Activated CD8-positive, alpha-beta memory T cell treated with anti-CD3 and anti-CD28 coated beads, Interleukin-2, amount 10 ng/mL, durations not matched to agents 7 days and 5 days (primary cell): ENCODE results near the gene ACTN4. TPM values are rescaled to one million over a fixed set of nuclear protein-coding genes. Genes with fewer than 3 reads are reported as not detected.
"Not testable (repeated sequence)": the region's sequence is repeated elsewhere in the genome, so short reads cannot be mapped to it uniquely, and the experiment has no call there.

ENCODE experiments used
- ATAC-seq: fragments of 150-1000 bp; cut with Tn5 transposase; one replicate; pipeline ENCODE4 v1.10.0; 2021; ENCODE audit warnings: moderate library complexity
- CTCF ChIA-PET: fragments of 350-600 bp; sonication (Branson Sonifier 250); formaldehyde crosslinking; loops from one replicate; lab custom pipeline; 2021; ENCODE audit warnings: antibody characterized with exemption; lab: Charles Lee
- DNase-seq: peaks from one replicate; pipeline ENCODE4 v3.0.0-alpha.2; 2020
- H3K27ac Mint-ChIP-seq: one replicate; pipeline ENCODE4 v1.8.0; 2021; ENCODE audit warnings: mild to moderate bottlenecking, mixed read lengths
- H3K27me3 Mint-ChIP-seq: one replicate; pipeline ENCODE4 v1.8.0; 2021; ENCODE audit warnings: mixed read lengths
- H3K36me3 Mint-ChIP-seq: one replicate; pipeline ENCODE4 v1.8.0; 2021; ENCODE audit warnings: mild to moderate bottlenecking, mixed read lengths
- H3K4me1 Mint-ChIP-seq: one replicate; pipeline ENCODE4 v1.8.0; 2021; ENCODE audit warnings: mixed read lengths
- H3K4me3 Mint-ChIP-seq: one replicate; pipeline ENCODE4 v1.8.0; 2021; ENCODE audit warnings: mild to moderate bottlenecking, moderate library complexity, mixed read lengths
- H3K9me3 Mint-ChIP-seq: one replicate; pipeline ENCODE4 v1.8.0; 2022; ENCODE audit warnings: low read depth, mixed read lengths
- total RNA-seq, 2 experiments: library from RNA; stranded (reverse); gene quantifications; one replicate each; pipeline ENCODE4 v1.2.3, GENCODE V29; 2021

The ACTN4 gene
- total RNA-seq, 2 experiments from 2014 or later = 413 to 433 TPM

DNA sequence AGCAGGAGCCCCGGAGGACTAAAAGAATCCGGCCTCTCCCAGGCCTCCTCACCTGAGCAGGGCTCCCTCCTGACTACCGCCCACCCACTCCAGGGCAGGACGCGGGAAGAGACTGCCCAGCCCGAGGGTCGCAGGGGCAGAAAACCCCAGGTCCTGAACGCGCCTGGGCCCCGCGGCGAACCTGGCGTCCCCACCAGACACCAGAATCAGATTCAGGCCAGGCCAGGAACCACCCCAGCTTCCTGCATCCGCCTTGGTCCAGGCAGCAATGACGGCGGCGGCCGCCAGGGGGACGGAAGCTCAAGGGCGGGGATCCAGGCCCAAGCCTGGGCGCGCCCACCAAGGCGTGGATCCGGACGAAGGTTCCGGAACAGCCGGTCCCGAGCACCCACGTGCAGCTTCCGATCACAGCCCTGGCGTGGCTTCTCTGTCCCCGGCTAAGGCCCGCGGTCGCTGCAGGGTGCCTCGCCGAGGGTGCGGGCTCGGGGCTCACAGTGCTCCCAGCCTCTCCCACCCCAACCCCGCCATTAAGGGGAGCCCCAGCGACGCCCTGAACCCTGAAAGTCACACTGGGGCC, 122.3 kb downstream of the ACTN4 start:
- peak overlapping the region; percentile 28 for H3K4me3 Mint-ChIP-seq
- peaks cover 8% of the 10 kb centered on the region for H3K4me1 Mint-ChIP-seq
- peak; percentile 90 for ATAC-seq
- no peaks in the 10 kb centered on the region for H3K9me3 Mint-ChIP-seq
- H3K27me3 Mint-ChIP-seq = no peaks in the 10 kb centered on the region
- peak overlapping the region; percentile 56 for H3K27ac Mint-ChIP-seq
- CTCF ChIA-PET = interaction anchor here (0.6 to 1.8 kb wide), 25 partner anchors 9 to 396 kb away, joined by 3 to 12 read pairs (median 3); partner anchors contain the start of genes ECH1, FAM98C, PSMD8 and RINL
- peak; percentile 91 for DNase-seq
- H3K36me3 Mint-ChIP-seq = no peaks in the 10 kb centered on the region

DNA sequence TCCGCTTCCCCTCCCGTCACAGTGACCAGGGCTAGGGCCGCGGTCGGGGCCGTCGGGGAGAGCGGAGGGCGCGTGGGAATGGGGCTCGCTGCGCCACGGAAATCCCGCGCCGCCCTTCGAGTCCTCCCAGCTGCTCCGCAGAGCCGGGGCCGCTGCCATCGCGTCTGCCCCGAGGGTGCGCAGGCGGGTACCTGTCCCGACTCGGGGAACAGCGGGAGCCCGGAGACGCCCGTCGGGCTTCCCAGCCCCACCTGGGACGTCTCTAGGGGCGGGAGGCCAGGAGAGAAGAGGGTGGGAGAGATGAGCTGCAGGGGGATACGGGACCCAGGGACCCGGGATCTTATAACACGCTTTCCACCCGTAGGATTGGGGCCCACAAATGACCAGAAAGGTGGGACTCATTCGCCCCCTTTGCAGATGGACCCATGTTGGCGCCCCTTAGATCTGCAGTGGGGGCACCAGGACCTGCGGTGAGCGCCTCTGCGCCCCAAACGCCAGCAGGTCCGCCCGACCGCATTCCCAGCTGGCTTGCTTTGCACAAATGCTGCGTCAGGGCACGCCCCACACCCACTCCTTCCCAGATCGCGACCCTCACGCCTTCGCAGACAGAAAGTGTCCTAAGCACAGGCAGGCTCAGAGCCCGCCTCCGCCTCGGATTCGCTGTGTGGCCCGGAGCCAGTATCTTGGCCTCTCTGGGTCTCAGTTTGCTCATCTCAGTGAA, 122.9 kb downstream of the ACTN4 start:
- H3K4me3 Mint-ChIP-seq, H3K27me3 Mint-ChIP-seq, DNase-seq, H3K27ac Mint-ChIP-seq, H3K36me3 Mint-ChIP-seq, H3K9me3 Mint-ChIP-seq: not testable (repeated sequence)
- peak; percentile 10 for ATAC-seq
- CTCF ChIA-PET = interaction anchor here (0.9 to 1.8 kb wide), 15 partner anchors 13 to 368 kb away, joined by 3 to 12 read pairs (median 4); partner anchors contain the start of genes ECH1, FAM98C, RINL and SARS2
- H3K4me1 Mint-ChIP-seq = peaks cover 10% of the 10 kb centered on the region

DNA sequence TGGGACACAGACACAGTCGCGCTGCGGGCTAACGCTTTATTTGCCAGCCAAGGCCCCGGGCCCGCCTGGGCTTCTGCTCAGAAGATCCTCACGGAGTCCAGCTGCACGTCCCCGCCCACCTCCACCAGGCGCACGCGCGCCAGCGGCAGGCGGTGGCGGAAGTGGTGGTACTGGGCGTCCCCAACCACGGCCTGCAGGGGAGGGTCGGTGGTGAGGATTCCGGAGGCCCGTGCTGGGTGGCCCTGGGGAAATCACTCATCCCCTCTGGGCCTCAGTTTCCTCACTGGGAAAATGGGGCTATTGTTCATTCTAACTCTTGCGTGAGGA, 123.5 kb downstream of the ACTN4 start:
- H3K27me3 Mint-ChIP-seq, H3K36me3 Mint-ChIP-seq, DNase-seq, H3K27ac Mint-ChIP-seq, H3K9me3 Mint-ChIP-seq, H3K4me3 Mint-ChIP-seq: not testable (repeated sequence)
- peak; percentile 86 for ATAC-seq
- CTCF ChIA-PET = interaction anchor here (1.8 kb wide), 1 partner anchor 107 kb away, joined by 12 read pairs; the partner anchor contains the start of gene RINL
- H3K4me1 Mint-ChIP-seq = peaks cover 11% of the 10 kb centered on the region

DNA sequence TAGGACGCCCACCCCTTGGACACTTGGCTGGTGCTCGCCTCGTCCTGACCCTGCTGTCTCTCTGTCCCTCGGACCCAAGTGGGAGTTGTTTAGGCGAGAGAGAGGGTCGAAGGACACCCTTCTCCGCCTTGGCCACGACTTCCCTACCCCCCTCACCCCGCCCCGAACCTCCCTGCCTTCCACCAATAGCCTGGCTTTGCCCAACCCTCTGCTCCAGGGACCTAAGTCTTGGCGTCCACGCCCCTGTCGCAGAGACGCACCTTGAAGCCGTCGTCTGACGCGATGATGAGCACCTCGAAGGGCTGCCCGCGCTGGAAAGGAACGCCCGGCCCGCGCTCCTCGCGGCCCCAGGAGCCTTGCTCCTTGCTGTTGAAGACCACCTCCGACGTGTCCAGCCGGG, 124.1 kb downstream of the ACTN4 start:
- ATAC-seq, CTCF ChIA-PET, H3K36me3 Mint-ChIP-seq, H3K4me3 Mint-ChIP-seq, DNase-seq, H3K9me3 Mint-ChIP-seq, H3K27me3 Mint-ChIP-seq, H3K27ac Mint-ChIP-seq: not testable (repeated sequence)
- H3K4me1 Mint-ChIP-seq = peaks cover 11% of the 10 kb centered on the region

DNA sequence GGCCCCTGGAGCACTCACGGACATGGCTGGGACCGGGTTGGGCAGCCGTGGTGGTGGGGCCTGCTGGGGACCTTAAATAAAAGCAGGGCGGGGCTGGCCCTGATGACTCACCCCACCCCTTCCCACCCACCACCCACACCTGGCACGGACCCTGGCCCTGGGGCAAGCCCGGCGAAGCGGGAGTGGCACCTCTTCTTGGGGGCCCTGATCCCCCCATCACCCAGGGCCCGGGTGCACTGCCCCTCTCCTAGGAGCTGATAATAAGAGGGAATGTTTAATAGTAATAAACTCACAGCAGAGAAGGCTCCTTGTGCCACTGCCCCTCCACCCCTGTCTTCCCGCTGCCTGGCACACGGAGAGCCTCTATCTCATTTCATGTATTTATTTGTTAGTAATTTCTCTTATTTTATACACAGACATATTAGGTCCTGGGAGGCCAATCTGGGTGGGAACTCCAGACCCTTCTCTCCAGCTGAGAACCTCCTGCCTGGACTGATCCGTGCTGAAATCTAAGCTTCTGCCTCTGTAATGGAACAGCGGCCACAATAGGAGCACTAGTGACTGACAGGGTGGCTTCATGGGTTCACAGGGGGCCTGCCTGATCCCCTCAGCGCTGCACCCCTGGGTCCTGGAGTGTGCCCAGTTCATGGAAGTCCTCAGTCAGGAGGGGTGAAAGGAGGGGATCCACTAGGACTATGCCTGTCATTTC, 126.2 kb downstream of the ACTN4 start, which contains the start of gene LGALS7:
Gene LGALS7 (minus strand): TSS at position 49 of the 709 bp plus-strand sequence. CDS start 25 bp downstream, at position 24.
- ATAC-seq (no peak), DNase-seq (no peak)
- Mint-ChIP-seq H3K4me1 (peaks cover 11% of the 10 kb centered on the region), H3K4me3 (no peak within 1 kb of the TSS), H3K36me3 (no peaks in the 10 kb centered on the region), H3K9me3 (no peaks in the 10 kb centered on the region), H3K27me3 (peaks cover under 1% of the 10 kb centered on the region), H3K27ac (no peak within 1 kb of the TSS)
- CTCF ChIA-PET = no interaction called here

DNA sequence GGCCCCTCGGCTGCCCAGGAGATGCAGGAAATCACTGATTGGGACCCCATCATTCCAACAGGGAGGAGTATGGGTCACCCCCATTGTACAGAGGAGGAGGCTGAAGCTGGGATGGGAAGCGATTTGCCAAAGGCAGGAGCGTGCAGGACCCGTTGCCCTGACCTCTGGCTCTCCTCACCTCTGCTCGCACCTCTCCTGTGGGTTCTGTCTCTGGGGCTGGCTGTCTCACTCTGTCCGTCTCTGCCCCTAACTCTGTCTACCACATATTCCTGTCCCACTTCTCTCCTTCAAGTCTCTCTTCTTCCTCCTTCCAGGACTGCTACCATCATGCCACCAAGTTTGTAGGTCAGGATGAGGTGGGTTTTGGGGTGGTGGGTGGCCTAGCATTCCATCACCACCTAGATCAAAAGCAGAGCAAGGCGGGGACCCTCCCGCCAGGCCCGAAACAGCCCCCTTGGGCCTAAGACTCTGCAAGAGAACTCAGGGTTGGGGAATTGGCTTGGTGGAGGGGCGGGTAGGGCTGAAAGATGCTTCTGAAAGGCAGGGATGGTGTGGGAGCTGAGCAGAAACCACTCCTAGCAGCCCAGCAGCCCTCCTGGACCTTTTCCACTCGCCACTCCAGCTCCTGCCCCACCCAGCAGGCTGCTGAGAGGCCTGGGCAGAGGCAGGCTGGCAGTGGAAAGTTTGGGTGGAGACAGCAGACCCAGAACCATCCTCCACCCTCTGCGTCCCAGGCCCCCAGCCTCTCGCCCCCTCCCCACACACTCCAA, 126.9 kb downstream of the ACTN4 start:
- Mint-ChIP-seq H3K27ac (no peak overlapping the region), H3K4me3 (no peak overlapping the region), H3K4me1 (peaks cover 8% of the 10 kb centered on the region), H3K9me3 (no peaks in the 10 kb centered on the region), H3K27me3 (peaks cover 4% of the 10 kb centered on the region), H3K36me3 (no peaks in the 10 kb centered on the region)
- CTCF ChIA-PET = interaction anchor here (1.4 kb wide), 1 partner anchor 25 kb away, joined by 4 read pairs; no protein-coding TSS in a partner anchor
- DNase-seq (no peak), ATAC-seq (no peak)

DNA sequence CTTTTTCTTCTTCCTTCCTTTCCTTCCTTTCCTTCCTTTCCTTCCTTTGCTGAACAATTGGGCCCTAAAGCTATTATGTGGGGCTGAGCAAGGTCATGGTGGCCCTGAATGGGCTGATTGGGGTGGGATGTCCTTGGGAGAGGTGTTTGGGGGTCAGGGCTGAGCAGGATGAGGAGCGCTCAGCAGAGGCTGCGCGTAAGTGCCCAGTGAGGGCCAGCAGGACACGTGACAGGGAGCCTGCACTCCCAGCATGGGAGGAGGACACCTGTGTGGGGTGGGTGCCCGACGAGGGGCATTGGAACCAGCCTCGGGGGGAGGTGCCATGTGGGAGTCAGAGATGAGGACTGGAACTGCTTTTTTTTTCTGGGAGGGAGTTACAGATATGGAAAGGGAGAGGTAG, 131.3 kb downstream of the ACTN4 start:
- H3K9me3 Mint-ChIP-seq = no peaks in the 10 kb centered on the region
- H3K27ac Mint-ChIP-seq = no peak overlapping the region
- no peak overlapping the region for H3K4me3 Mint-ChIP-seq
- H3K4me1 Mint-ChIP-seq = peaks cover 6% of the 10 kb centered on the region
- DNase-seq (no peak), ATAC-seq (no peak)
- CTCF ChIA-PET = no interaction called here
- H3K27me3 Mint-ChIP-seq = peaks cover 23% of the 10 kb centered on the region
- no peaks in the 10 kb centered on the region for H3K36me3 Mint-ChIP-seq

DNA sequence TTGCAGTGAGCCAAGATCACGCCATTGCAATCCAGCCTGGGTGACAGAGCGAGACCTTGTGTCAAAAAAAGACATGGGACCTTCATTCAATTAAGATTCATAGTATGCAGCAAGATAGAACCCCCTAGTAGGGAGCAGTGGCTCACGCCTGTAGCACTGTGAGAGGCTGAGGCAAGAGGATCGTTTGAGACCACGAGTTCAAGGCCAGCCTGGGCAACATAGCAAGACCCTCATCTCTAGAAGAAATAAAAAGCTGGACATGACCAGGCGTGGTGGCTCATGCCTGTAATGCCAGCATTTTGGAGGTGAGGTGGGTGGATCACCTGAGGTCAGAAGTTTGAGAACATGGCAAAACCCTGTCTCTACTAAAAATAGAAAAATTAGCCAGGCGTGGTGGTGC, 133.0 kb downstream of the ACTN4 start:
- CTCF ChIA-PET = no interaction called here
- H3K9me3 Mint-ChIP-seq = no peaks in the 10 kb centered on the region
- DNase-seq (no peak), ATAC-seq (no peak)
- H3K4me1 Mint-ChIP-seq = peaks cover 6% of the 10 kb centered on the region
- H3K36me3 Mint-ChIP-seq = no peaks in the 10 kb centered on the region
- H3K4me3 Mint-ChIP-seq = no peak overlapping the region
- no peak overlapping the region for H3K27ac Mint-ChIP-seq
- H3K27me3 Mint-ChIP-seq = peaks cover 23% of the 10 kb centered on the region

DNA sequence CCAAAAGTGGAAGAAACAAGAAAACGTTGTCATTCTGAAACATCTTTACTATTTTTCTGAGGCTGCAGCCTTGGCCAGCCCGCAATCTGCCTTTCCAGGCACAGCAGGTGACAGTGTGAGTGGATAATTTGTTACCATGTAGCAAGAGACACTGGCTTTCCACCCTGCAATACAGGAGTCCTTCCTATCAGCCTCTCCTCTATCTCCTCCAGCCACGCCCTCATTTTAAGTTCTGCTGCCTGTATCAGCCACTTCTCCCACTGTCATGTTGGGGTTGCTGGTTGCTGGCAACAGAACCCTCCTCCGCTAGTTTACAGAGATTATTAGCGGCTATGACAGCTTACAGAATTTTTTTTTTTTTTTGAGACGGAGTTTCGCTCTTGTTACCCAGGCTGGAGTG, 133.6 kb downstream of the ACTN4 start:
- H3K36me3 Mint-ChIP-seq = no peaks in the 10 kb centered on the region
- no peak for DNase-seq
- H3K4me3 Mint-ChIP-seq = no peak overlapping the region
- H3K27me3 Mint-ChIP-seq = peaks cover 23% of the 10 kb centered on the region
- H3K9me3 Mint-ChIP-seq = no peaks in the 10 kb centered on the region
- CTCF ChIA-PET = no interaction called here
- no peak for ATAC-seq
- peaks cover 5% of the 10 kb centered on the region for H3K4me1 Mint-ChIP-seq
- no peak overlapping the region for H3K27ac Mint-ChIP-seq

Other genes with a start within 250 kb of the ACTN4 start
- 10 to 100 TPM; 22.4 to 24.1 TPM for gene FAM98C, start 244.6 kb upstream of the ACTN4 start, total RNA-seq
- gene RASGRP4, start 221.4 kb upstream of the ACTN4 start, total RNA-seq = 1 to 10 TPM; 1.4 to 1.6 TPM
- 1 to 10 TPM; 1.5 to 1.6 TPM for gene RYR1, start 214.0 kb upstream of the ACTN4 start, total RNA-seq
- 100 to 1,000 TPM; 337 to 497 TPM for gene MAP4K1, start 29.7 kb upstream of the ACTN4 start, total RNA-seq
- gene EIF3K, start 28.5 kb upstream of the ACTN4 start, total RNA-seq = 100 to 1,000 TPM; 281 to 308 TPM
- 10 to 100 TPM in 1 of 2 experiments, 1 to 10 TPM in 1; 8.4 to 17.5 TPM for gene CAPN12, start 96.8 kb downstream of the ACTN4 start, total RNA-seq
- gene LGALS7, start 125.9 kb downstream of the ACTN4 start, total RNA-seq = not detected
- gene LGALS7B, start 141.6 kb downstream of the ACTN4 start, total RNA-seq = not detected
- gene LGALS4, start 165.3 kb downstream of the ACTN4 start, total RNA-seq = 1 to 10 TPM; 1.4 to 2.4 TPM
- gene ECH1, start 184.1 kb downstream of the ACTN4 start, total RNA-seq = 100 to 1,000 TPM; 207 to 214 TPM
- gene HNRNPL, start 202.3 kb downstream of the ACTN4 start, total RNA-seq = 100 to 1,000 TPM; 479 to 611 TPM
- 10 to 100 TPM; 80.1 to 81.0 TPM for gene RINL, start 230.6 kb downstream of the ACTN4 start, total RNA-seq